Measurements from ENCODE around the gene CELF2. TPM values are rescaled to one million over a fixed set of nuclear protein-coding genes. Genes with fewer than 3 reads are reported as not detected.

Gene CELF2
- polyA plus RNA-seq, 4 donors = 9.6 to 20.5 (median 13.8) TPM

- no peak for DNase-seq (ENCODE audit: low read depth in 4 of 4, low spot score in 3 of 4)
Observed at GRCh38 chr10:11237571-11237970, 219.9 kb downstream of the CELF2 start.

- DNase-seq (ENCODE audit: low read depth in 4 of 4, low spot score in 3 of 4) = no peak
Observed at GRCh38 chr10:11238893-11239292, 221.2 kb downstream of the CELF2 start.

GRCh38 chr10:11240641-11241040 lies 223.0 kb downstream of the CELF2 start:
- DNase-seq (ENCODE audit: low read depth in 4 of 4, low spot score in 3 of 4) = no peak

- DNase-seq (ENCODE audit: low read depth in 4 of 4, low spot score in 3 of 4) = peak in 1 of 4 donors; percentile 26
Observed at GRCh38 chr10:11242443-11243387, 225.0 kb downstream of the CELF2 start.

- no peak for DNase-seq (ENCODE audit: low read depth in 4 of 4, low spot score in 3 of 4)
Observed at GRCh38 chr10:11243425-11244222, 226.0 kb downstream of the CELF2 start.

GRCh38 chr10:11245095-11245479 lies 227.4 kb downstream of the CELF2 start:
- DNase-seq (ENCODE audit: low read depth in 4 of 4, low spot score in 3 of 4) = no peak

- no peak for DNase-seq (ENCODE audit: low read depth in 4 of 4, low spot score in 3 of 4)
Observed at GRCh38 chr10:11245510-11245909, 227.8 kb downstream of the CELF2 start.

- DNase-seq (ENCODE audit: low read depth in 4 of 4, low spot score in 3 of 4) = no peak
Observed at GRCh38 chr10:11245981-11246590, 228.4 kb downstream of the CELF2 start.

GRCh38 chr10:11246752-11247467 lies 229.2 kb downstream of the CELF2 start:
- DNase-seq (ENCODE audit: low read depth in 4 of 4, low spot score in 3 of 4) = no peak

- no peak for DNase-seq (ENCODE audit: low read depth in 4 of 4, low spot score in 3 of 4)
Observed at GRCh38 chr10:11249152-11249807, 231.6 kb downstream of the CELF2 start.

- DNase-seq (ENCODE audit: low read depth in 4 of 4, low spot score in 3 of 4) = no peak
Observed at GRCh38 chr10:11249808-11250195, 232.1 kb downstream of the CELF2 start.

GRCh38 chr10:11250304-11250703 lies 232.6 kb downstream of the CELF2 start:
- DNase-seq (ENCODE audit: low read depth in 4 of 4, low spot score in 3 of 4) = no peak

GRCh38 chr10:11252887-11253286 lies 235.2 kb downstream of the CELF2 start:
- DNase-seq (ENCODE audit: low read depth in 4 of 4, low spot score in 3 of 4) = no peak

GRCh38 chr10:11253385-11254002 lies 235.8 kb downstream of the CELF2 start:
- no peak for DNase-seq (ENCODE audit: low read depth in 4 of 4, low spot score in 3 of 4)

GRCh38 chr10:11255156-11255555 lies 237.5 kb downstream of the CELF2 start:
- DNase-seq (ENCODE audit: low read depth in 4 of 4, low spot score in 3 of 4) = no peak

- DNase-seq (ENCODE audit: low read depth in 4 of 4, low spot score in 3 of 4) = no peak
Observed at GRCh38 chr10:11255796-11256444, 238.2 kb downstream of the CELF2 start.

GRCh38 chr10:11256896-11257295 lies 239.2 kb downstream of the CELF2 start:
- no peak for DNase-seq (ENCODE audit: low read depth in 4 of 4, low spot score in 3 of 4)

- no peak for DNase-seq (ENCODE audit: low read depth in 4 of 4, low spot score in 3 of 4)
Observed at GRCh38 chr10:11257440-11258090, 239.9 kb downstream of the CELF2 start.

- no peak for DNase-seq (ENCODE audit: low read depth in 4 of 4, low spot score in 3 of 4)
Observed at GRCh38 chr10:11260170-11260569, 242.5 kb downstream of the CELF2 start.

Data from left renal pelvis (tissue), 4 donors.